Dedifferentiated amniotic fluid mesenchymal stem cell (primary cell): ENCODE results near the gene TNXB.
"Not testable (repeated sequence)": the region's sequence is repeated elsewhere in the genome, so short reads cannot be mapped to it uniquely, and the experiment has no call there.

ENCODE experiments used
- DNase-seq: peaks from one replicate; pipeline ENCODE4 v3.0.0-alpha.2; 2016; ENCODE audit errors: extremely low spot score

Gene TNXB

GRCh38 chr6:32086661-32087573 is 22.2 kb downstream of the TNXB start:
- DNase-seq, result peak; percentile 19

- no peak for DNase-seq
Measured at GRCh38 chr6:32085759-32086459, 23.2 kb downstream of the TNXB start.

GRCh38 chr6:32084780-32085179 is 24.4 kb downstream of the TNXB start:
- no peak for DNase-seq

GRCh38 chr6:32083812-32084768 is 25.0 kb downstream of the TNXB start:
- DNase-seq, result no peak

- no peak for DNase-seq
Measured at GRCh38 chr6:32082935-32083334, 26.2 kb downstream of the TNXB start.

- no peak for DNase-seq
Measured at GRCh38 chr6:32082478-32082877, 26.7 kb downstream of the TNXB start.

GRCh38 chr6:32081168-32081990 is 27.8 kb downstream of the TNXB start:
- DNase-seq, result peak; percentile 34

- DNase-seq, result no peak
Measured at GRCh38 chr6:32079566-32080290, 29.4 kb downstream of the TNXB start.

GRCh38 chr6:32076321-32076809 is 32.8 kb downstream of the TNXB start:
- peak; percentile 48 for DNase-seq

- DNase-seq, result no peak
Measured at GRCh38 chr6:32075781-32076180, 33.4 kb downstream of the TNXB start.

- no peak for DNase-seq
Measured at GRCh38 chr6:32074996-32075532, 34.1 kb downstream of the TNXB start.

- DNase-seq, result no peak
Measured at GRCh38 chr6:32073613-32074012, 35.5 kb downstream of the TNXB start.

- DNase-seq, result no peak
Measured at GRCh38 chr6:32073101-32073500, 36.0 kb downstream of the TNXB start.

- no peak for DNase-seq
Measured at GRCh38 chr6:32070814-32071543, 38.2 kb downstream of the TNXB start.

- DNase-seq, result no peak
Measured at GRCh38 chr6:32069878-32070515, 39.1 kb downstream of the TNXB start.

- no peak for DNase-seq
Measured at GRCh38 chr6:32069460-32069859, 39.7 kb downstream of the TNXB start.

GRCh38 chr6:32068867-32069266 is 40.3 kb downstream of the TNXB start:
- no peak for DNase-seq

GRCh38 chr6:32068315-32068714 is 40.8 kb downstream of the TNXB start:
- not testable (repeated sequence) for DNase-seq

- DNase-seq, result not testable (repeated sequence)
Measured at GRCh38 chr6:32067521-32067920, 41.6 kb downstream of the TNXB start.
